Left ventricle myocardium inferior (tissue), 1 donor: Measurements from ENCODE around the gene PPP1R13B. TPM values are rescaled to one million over a fixed set of nuclear protein-coding genes. Genes with fewer than 3 reads are reported as not detected.
A peak's percentile ranks its signal among the peaks of the same experiment; 100 is the strongest.

ENCODE experiments used
- DNase-seq: peaks from one replicate; pipeline ENCODE4 v3.0.0-alpha.2; 2020
- H3K27ac ChIP-seq: fragments of 200-600 bp; replicated peaks from 2 replicates; pipeline ENCODE4 v1.8.0; 2021
- H3K27me3 ChIP-seq: fragments of 200-600 bp; 2 replicates; pipeline ENCODE4 v1.8.0; 2021; ENCODE audit warnings: low read depth
- H3K36me3 ChIP-seq: fragments of 200-600 bp; 2 replicates; pipeline ENCODE4 v1.8.0; 2021
- H3K4me1 ChIP-seq: fragments of 200-600 bp; 2 replicates; pipeline ENCODE4 v1.8.0; 2021
- H3K4me3 ChIP-seq: fragments of 200-600 bp; 2 replicates; pipeline ENCODE4 v1.8.0; 2021; ENCODE audit warnings: mild to moderate bottlenecking, moderate library complexity
- H3K9me3 ChIP-seq: fragments of 200-600 bp; replicated peaks from 2 replicates; pipeline ENCODE4 v1.8.0; 2021
- intact Hi-C: fragments of 100-400 bp; cut with micrococcal nuclease; formaldehyde crosslinking; loops from one replicate; pipeline ENCODE4 v1.11.0; 2022
- total RNA-seq: library from RNA; stranded (reverse); fragmentation: NEBNext Ultra II Directional; extraction: Animal tissue kit (Norgen Biotek cat#: 25700); gene quantifications from one replicate; pipeline ENCODE4 v1.2.1, GENCODE V29; 2021
- TF ChIP-seq, protein P1 (sequence below): fragments of 200-600 bp; IDR thresholded peaks from 2 replicates; pipeline ENCODE4 v1.8.0; 2021; ENCODE audit warnings: antibody characterized with exemption, mild to moderate bottlenecking, borderline replicate concordance
- donor health status: DM: no; HTN: yes; CAD: no; lungs with severe emphysema.

The PPP1R13B gene
- total RNA-seq, 1 donor from 2014 or later, result 104 TPM

GRCh38 chr14:103690332-103690731 lies 157.0 kb downstream of the PPP1R13B start:
- TF ChIP-seq, protein P1, sequence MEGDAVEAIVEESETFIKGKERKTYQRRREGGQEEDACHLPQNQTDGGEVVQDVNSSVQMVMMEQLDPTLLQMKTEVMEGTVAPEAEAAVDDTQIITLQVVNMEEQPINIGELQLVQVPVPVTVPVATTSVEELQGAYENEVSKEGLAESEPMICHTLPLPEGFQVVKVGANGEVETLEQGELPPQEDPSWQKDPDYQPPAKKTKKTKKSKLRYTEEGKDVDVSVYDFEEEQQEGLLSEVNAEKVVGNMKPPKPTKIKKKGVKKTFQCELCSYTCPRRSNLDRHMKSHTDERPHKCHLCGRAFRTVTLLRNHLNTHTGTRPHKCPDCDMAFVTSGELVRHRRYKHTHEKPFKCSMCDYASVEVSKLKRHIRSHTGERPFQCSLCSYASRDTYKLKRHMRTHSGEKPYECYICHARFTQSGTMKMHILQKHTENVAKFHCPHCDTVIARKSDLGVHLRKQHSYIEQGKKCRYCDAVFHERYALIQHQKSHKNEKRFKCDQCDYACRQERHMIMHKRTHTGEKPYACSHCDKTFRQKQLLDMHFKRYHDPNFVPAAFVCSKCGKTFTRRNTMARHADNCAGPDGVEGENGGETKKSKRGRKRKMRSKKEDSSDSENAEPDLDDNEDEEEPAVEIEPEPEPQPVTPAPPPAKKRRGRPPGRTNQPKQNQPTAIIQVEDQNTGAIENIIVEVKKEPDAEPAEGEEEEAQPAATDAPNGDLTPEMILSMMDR, result no peak
- intact Hi-C loops, result no loop called here
- Histone ChIP-seq H3K4me1 (peaks cover 46% of the 10 kb centered on the region), H3K27me3 (no peaks in the 10 kb centered on the region), H3K4me3 (no peak overlapping the region), H3K9me3 (no peaks in the 10 kb centered on the region), H3K36me3 (peaks cover 65% of the 10 kb centered on the region), H3K27ac (no peak overlapping the region)
- DNase-seq, result no peak

GRCh38 chr14:103688906-103689902 lies 158.2 kb downstream of the PPP1R13B start:
- Histone ChIP-seq H3K27ac (peak overlapping the region; percentile 13), H3K36me3 (peaks cover 65% of the 10 kb centered on the region), H3K4me3 (no peak overlapping the region), H3K27me3 (no peaks in the 10 kb centered on the region), H3K4me1 (peaks cover 56% of the 10 kb centered on the region), H3K9me3 (no peaks in the 10 kb centered on the region)
- intact Hi-C loops, result no loop called here
- TF ChIP-seq, protein P1, result no peak
- peak; percentile 67 for DNase-seq

GRCh38 chr14:103688441-103688840 lies 158.9 kb downstream of the PPP1R13B start:
- Histone ChIP-seq H3K27ac (peak overlapping the region; percentile 33), H3K27me3 (no peaks in the 10 kb centered on the region), H3K36me3 (peaks cover 65% of the 10 kb centered on the region), H3K9me3 (no peaks in the 10 kb centered on the region), H3K4me1 (peaks cover 63% of the 10 kb centered on the region), H3K4me3 (no peak overlapping the region)
- TF ChIP-seq, protein P1, result no peak
- DNase-seq, result no peak
- intact Hi-C loops, result no loop called here

DNA sequence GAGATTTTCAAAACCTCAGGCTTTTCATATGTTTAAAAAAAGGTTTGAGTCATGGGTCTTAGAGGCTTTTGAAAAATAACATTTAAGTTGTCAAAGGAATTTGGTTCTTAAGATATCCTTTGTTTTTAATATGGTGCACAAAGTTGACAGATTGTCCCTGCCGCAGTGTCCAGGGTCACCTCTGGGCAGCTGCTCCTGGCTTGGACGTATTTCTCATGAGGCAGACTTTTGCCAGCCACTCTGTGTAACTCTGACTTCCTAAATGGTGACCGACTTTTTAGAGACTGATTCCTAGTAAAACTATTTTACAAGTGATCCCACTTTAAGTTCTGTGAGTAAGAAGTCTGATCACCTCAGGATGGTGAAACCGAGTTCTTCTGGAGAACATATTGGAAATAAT lies 159.7 kb downstream of the PPP1R13B start:
- Histone ChIP-seq H3K9me3 (no peaks in the 10 kb centered on the region), H3K4me1 (peaks cover 68% of the 10 kb centered on the region), H3K27me3 (no peaks in the 10 kb centered on the region), H3K4me3 (no peak overlapping the region), H3K27ac (peak overlapping the region; percentile 33), H3K36me3 (peaks cover 65% of the 10 kb centered on the region)
- no peak for DNase-seq
- TF ChIP-seq, protein P1, result no peak
- intact Hi-C loops, result no loop called here

- H3K27ac ChIP-seq, result peak overlapping the region; percentile 33
- H3K4me3 ChIP-seq, result no peak overlapping the region
- TF ChIP-seq, protein P1, result no peak
- no peaks in the 10 kb centered on the region for H3K9me3 ChIP-seq
- intact Hi-C loops, result no loop called here
- no peaks in the 10 kb centered on the region for H3K27me3 ChIP-seq
- peaks cover 65% of the 10 kb centered on the region for H3K36me3 ChIP-seq
- peaks cover 68% of the 10 kb centered on the region for H3K4me1 ChIP-seq
- no peak for DNase-seq
Measured at GRCh38 chr14:103686831-103687485, 160.4 kb downstream of the PPP1R13B start.
